Measurements from ENCODE around the gene TOR1AIP2. TPM values are rescaled to one million over a fixed set of nuclear protein-coding genes. Genes with fewer than 3 reads are reported as not detected.

The TOR1AIP2 gene
- total and polyA plus RNA-seq, 2 of the 8 experiments (the other 6 are each of a cell fraction or from before 2014, with no cell fraction given): 12.1 to 75.2 TPM

GRCh38 chr1:179866616-179867015, 11.0 kb downstream of the TOR1AIP2 start:
- Histone ChIP-seq H2BK120ac (replicated peaks; ENCODE audit: low read depth, low read length) (no peak overlapping the region), H3K79me1 (ENCODE audit: low read depth, low read length) (no peaks in the 10 kb centered on the region), H3K4me2 (ENCODE audit: insufficient read depth in 1 of 2, low read depth in 2 of 2, low read length in 2 of 2) (no peak overlapping the region), H4K91ac (replicated peaks; ENCODE audit: insufficient read length, low read length) (no peak overlapping the region), H4K5ac (ENCODE audit: insufficient read length, low read depth, low read length) (no peak overlapping the region), H3K4ac (replicated peaks; ENCODE audit: insufficient read length, low read depth, low read length) (no peak overlapping the region), H3K18ac (ENCODE audit: extremely low read depth, low read length) (no peak overlapping the region), H2BK20ac (ENCODE audit: low read length) (no peak overlapping the region), H2BK15ac (ENCODE audit: low read length) (no peak overlapping the region), H4K8ac (ENCODE audit: extremely low read depth, insufficient read depth, low read length) (no peak overlapping the region), H3K79me2 (ENCODE audit: control insufficient read depth in 1 of 2, insufficient read depth in 2 of 2, low read length in 2 of 2) (peaks cover 0 to 26% of the 10 kb centered on the region in 2 experiments; a peak in 2 of 4 replicates), H3K4me3 (ENCODE audit: extremely low read depth in 1 of 4, insufficient read depth in 2 of 4, low read depth in 3 of 4, low read length in 4 of 4) (no peak overlapping the region), H3K9ac (replicated peaks in 1 of 4; ENCODE audit: extremely low read depth in 1 of 4, low read depth in 3 of 4, low read length in 3 of 4) (no peak overlapping the region), H3K23ac (ENCODE audit: insufficient read length) (no peak overlapping the region), H2BK12ac (ENCODE audit: low read depth, low read length) (no peak overlapping the region), H2AK5ac (ENCODE audit: low read depth, low read length) (no peak overlapping the region), H4K20me1 (replicated peaks in 1 of 2; ENCODE audit: control insufficient read depth in 1 of 2, insufficient read depth in 2 of 2, low read length in 2 of 2) (peaks cover 4 to 5% of the 10 kb centered on the region in 2 experiments), H2AFZ (ENCODE audit: low read length) (no peak overlapping the region), H3K14ac (ENCODE audit: insufficient read length) (no peak overlapping the region), H3K23me2 (ENCODE audit: low read depth, low read length) (no peaks in the 10 kb centered on the region), H3K36me3 (ENCODE audit: control insufficient read depth in 2 of 4, insufficient read depth in 4 of 4, low read length in 3 of 4) (peaks cover 2 to 40% (median 18%) of the 10 kb centered on the region in 4 experiments; a peak in 7 of 8 replicates), H3K27ac (ENCODE audit: low read depth, low read length) (no peak overlapping the region), H3K4me1 (replicated peaks in 1 of 4; ENCODE audit: control insufficient read depth in 3 of 4, insufficient read depth in 4 of 4, low read length in 3 of 4) (no peaks in the 10 kb centered on the region), H2BK5ac (ENCODE audit: low read depth, low read length) (no peak overlapping the region), H3K27me3 (replicated peaks in 1 of 4; ENCODE audit: control insufficient read depth in 3 of 4, extremely low read depth in 1 of 4, insufficient read depth in 3 of 4, low read length in 3 of 4) (no peaks in the 10 kb centered on the region), H3K56ac (replicated peaks; ENCODE audit: insufficient read length, low read depth, low read length) (no peak overlapping the region), H3K9me3 (ENCODE audit: insufficient read depth in 2 of 2, low read depth in 1 of 2, low read length in 1 of 2) (no peaks in the 10 kb centered on the region)
- ChIA-PET CTCF (ENCODE audit: partially characterized antibody) (interaction anchor here (0.6 to 2.5 kb wide), 11 partner anchors 9 to 616 kb away, joined by 3 to 10 read pairs (median 3); no protein-coding TSS in a partner anchor), POLR2A (ENCODE audit: partially characterized antibody) (no interaction called here)
- DNase-seq (ENCODE audit: low read depth in 1 of 2, low spot score in 2 of 2) (no peak), FAIRE-seq (no peak)
- 95% methylated on average over 7 of the region's 7 CpGs; no CpG with 5 or more reads in 1 of the 2 experiments for WGBS, 2 experiments (ENCODE audit: extremely low coverage in 1 of 2, insufficient coverage in 1 of 2, insufficient read length in 1 of 2, insufficient replicate concordance in 2 of 2, low coverage in 1 of 2, low lambda C conversion rate in 2 of 2, missing lambda C conversion rate in 1 of 2)
- no peak for TF ChIP-seq EZH2 (IDR thresholded peaks at IDR 0.05; ENCODE audit: low read depth, low read length, severe bottlenecking)
- no peak for TF ChIP-seq CHD2 (IDR thresholded peaks at IDR 0.05; ENCODE audit: low read length)
- TF ChIP-seq RNF2 (IDR thresholded peaks at IDR 0.05; ENCODE audit: borderline replicate concordance, low read depth, low read length, missing control alignments, poor library complexity, severe bottlenecking): no peak
- no peak for TF ChIP-seq ASH2L (IDR thresholded peaks at IDR 0.05; ENCODE audit: low read length)
- no peak for TF ChIP-seq BRCA1 (IDR thresholded peaks at IDR 0.05; ENCODE audit: low read depth, low read length)
- TF ChIP-seq JUN (IDR thresholded peaks at IDR 0.05; ENCODE audit: low read depth, low read length): no peak

All from H1 (cell line).